ENCODE measurements around the gene TRIP13.
"Not testable (repeated sequence)": the region's sequence is repeated elsewhere in the genome, so short reads cannot be mapped to it uniquely, and the experiment has no call there.

TRIP13 gene

GRCh38 chr5:922436-923280 is 30.0 kb downstream of the TRIP13 start:
- DNase-seq = no peak

- DNase-seq = peak; percentile 64
These were observed 30.7 kb downstream of the TRIP13 start for GRCh38 chr5:923281-923873.

GRCh38 chr5:926417-927171 is 33.9 kb downstream of the TRIP13 start:
- peak; percentile 12 for DNase-seq

GRCh38 chr5:927172-928015 is 34.7 kb downstream of the TRIP13 start:
- no peak for DNase-seq

- DNase-seq = not testable (repeated sequence)
These were observed 36.5 kb downstream of the TRIP13 start for GRCh38 chr5:929182-929581.

- no peak for DNase-seq
These were observed 36.9 kb downstream of the TRIP13 start for GRCh38 chr5:929596-929995.

GRCh38 chr5:930866-931265 is 38.2 kb downstream of the TRIP13 start:
- DNase-seq = no peak

GRCh38 chr5:931570-932145 is 39.0 kb downstream of the TRIP13 start:
- no peak for DNase-seq

- DNase-seq = no peak
These were observed 39.5 kb downstream of the TRIP13 start for GRCh38 chr5:932151-932627.

- no peak for DNase-seq
These were observed 40.1 kb downstream of the TRIP13 start for GRCh38 chr5:932628-933250.

- DNase-seq = no peak
These were observed 40.7 kb downstream of the TRIP13 start for GRCh38 chr5:933251-933861.

- not testable (repeated sequence) for DNase-seq
These were observed 41.3 kb downstream of the TRIP13 start for GRCh38 chr5:933951-934350.

- not testable (repeated sequence) for DNase-seq
These were observed 41.8 kb downstream of the TRIP13 start for GRCh38 chr5:934381-934967.

GRCh38 chr5:935510-936084 is 42.9 kb downstream of the TRIP13 start:
- DNase-seq = no peak

GRCh38 chr5:936149-937144 is 43.8 kb downstream of the TRIP13 start:
- no peak for DNase-seq

- DNase-seq = no peak
These were observed 44.7 kb downstream of the TRIP13 start for GRCh38 chr5:937151-937924.

- no peak for DNase-seq
These were observed 46.7 kb downstream of the TRIP13 start for GRCh38 chr5:939368-939767.

GRCh38 chr5:940741-941140 is 48.1 kb downstream of the TRIP13 start:
- not testable (repeated sequence) for DNase-seq

All from EL (cell line).